AG04450 (cell line): ENCODE results near the gene SLC16A12. TPM values are rescaled to one million over a fixed set of nuclear protein-coding genes. Genes with fewer than 3 reads are reported as not detected.
A peak's percentile ranks its signal among the peaks of the same experiment; 100 is the strongest.

ENCODE experiments used
- CTCF ChIA-PET: fragments of 300-600, 350-600 bp; formaldehyde crosslinking; extraction: SDS; loops from one replicate; lab custom pipeline; 2022; ENCODE audit warnings: antibody characterized with exemption, inconsistent platforms; lab: Charles Lee
- POLR2A ChIA-PET: fragments of 350-600 bp; formaldehyde crosslinking; extraction: SDS; loops from one replicate; lab custom pipeline; 2021; ENCODE audit warnings: antibody characterized with exemption, inconsistent platforms; lab: Yijun Ruan, JAX
- DNase-seq: peaks from one replicate; pipeline ENCODE4 v3.0.0-alpha.2; 2011; ENCODE audit warnings: low read depth, low spot score
- H3K27ac ChIP-seq: one replicate; pipeline ENCODE4 v1.5.1; 2012; ENCODE audit warnings: low read depth, low read length, control low read depth
- H3K27me3 ChIP-seq: one replicate; pipeline ENCODE4 v1.6.0; 2012; ENCODE audit warnings: low read length; ENCODE audit not compliant: control insufficient read depth, insufficient read depth
- H3K4me3 ChIP-seq: 2 replicates; pipeline ENCODE4 v1.5.1; 2011; ENCODE audit warnings: mild to moderate bottlenecking, low read depth, low read length, control low read depth
- H3K9me3 ChIP-seq: 2 replicates; pipeline ENCODE4 v1.5.1; 2012; ENCODE audit warnings: low read length; ENCODE audit not compliant: control insufficient read depth, insufficient read depth
- polyA plus RNA-seq: library from polyadenylated mRNA; depleted of rRNA; stranded (reverse); fragments of >200 nt; gene quantifications from 2 replicates; pipeline ENCODE4 v1.2.3, GENCODE V29; 2011
- TF ChIP-seq, protein P1 (sequence below): IDR thresholded peaks from 2 replicates; pipeline ENCODE4 v1.5.1; 2011; ENCODE audit warnings: low read depth, low read length, control low read depth, inconsistent platforms

Gene SLC16A12
- polyA plus RNA-seq, 1 experiment: 1.5 TPM

- Histone ChIP-seq H3K4me3 (no peak overlapping the region), H3K27me3 (no peaks in the 10 kb centered on the region), H3K9me3 (no peaks in the 10 kb centered on the region), H3K27ac (no peak overlapping the region)
- DNase-seq: no peak
- POLR2A ChIA-PET: interaction anchor here (0.6 kb wide), 1 partner anchor 8 kb away, joined by 3 read pairs; no protein-coding TSS in a partner anchor
- TF ChIP-seq, protein P1, sequence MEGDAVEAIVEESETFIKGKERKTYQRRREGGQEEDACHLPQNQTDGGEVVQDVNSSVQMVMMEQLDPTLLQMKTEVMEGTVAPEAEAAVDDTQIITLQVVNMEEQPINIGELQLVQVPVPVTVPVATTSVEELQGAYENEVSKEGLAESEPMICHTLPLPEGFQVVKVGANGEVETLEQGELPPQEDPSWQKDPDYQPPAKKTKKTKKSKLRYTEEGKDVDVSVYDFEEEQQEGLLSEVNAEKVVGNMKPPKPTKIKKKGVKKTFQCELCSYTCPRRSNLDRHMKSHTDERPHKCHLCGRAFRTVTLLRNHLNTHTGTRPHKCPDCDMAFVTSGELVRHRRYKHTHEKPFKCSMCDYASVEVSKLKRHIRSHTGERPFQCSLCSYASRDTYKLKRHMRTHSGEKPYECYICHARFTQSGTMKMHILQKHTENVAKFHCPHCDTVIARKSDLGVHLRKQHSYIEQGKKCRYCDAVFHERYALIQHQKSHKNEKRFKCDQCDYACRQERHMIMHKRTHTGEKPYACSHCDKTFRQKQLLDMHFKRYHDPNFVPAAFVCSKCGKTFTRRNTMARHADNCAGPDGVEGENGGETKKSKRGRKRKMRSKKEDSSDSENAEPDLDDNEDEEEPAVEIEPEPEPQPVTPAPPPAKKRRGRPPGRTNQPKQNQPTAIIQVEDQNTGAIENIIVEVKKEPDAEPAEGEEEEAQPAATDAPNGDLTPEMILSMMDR: no peak
- CTCF ChIA-PET: no interaction called here
Observed at GRCh38 chr10:89520706-89521105, 14.7 kb downstream of the SLC16A12 start.

GRCh38 chr10:89518876-89519842 is 16.2 kb downstream of the SLC16A12 start:
- CTCF ChIA-PET: no interaction called here
- Histone ChIP-seq H3K27ac (no peak overlapping the region), H3K9me3 (no peaks in the 10 kb centered on the region), H3K4me3 (no peak overlapping the region), H3K27me3 (no peaks in the 10 kb centered on the region)
- POLR2A ChIA-PET: no interaction called here
- TF ChIP-seq, protein P1: no peak
- no peak for DNase-seq

DNA sequence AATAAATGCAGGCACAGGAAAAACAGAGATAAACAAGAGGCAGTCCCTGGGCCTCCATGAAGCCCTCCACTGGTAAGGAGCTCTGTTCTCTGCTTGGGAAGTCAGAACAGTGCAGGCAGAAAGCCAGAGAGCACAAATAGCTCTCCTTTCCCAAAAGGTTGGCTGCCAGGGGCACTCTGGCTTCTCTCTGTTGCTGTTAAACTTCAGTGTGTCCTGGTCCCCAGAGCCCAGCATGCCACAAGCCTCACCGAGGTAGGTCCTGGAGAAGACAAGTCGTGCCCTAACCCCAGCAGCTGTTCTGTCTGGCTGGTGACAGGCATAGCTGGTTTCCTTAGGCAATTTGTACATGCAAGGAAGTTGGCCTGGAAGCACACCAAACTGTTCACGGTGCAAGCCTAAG is 17.3 kb downstream of the SLC16A12 start:
- H3K9me3 ChIP-seq: no peaks in the 10 kb centered on the region
- POLR2A ChIA-PET: interaction anchor here (1.0 kb wide), 1 partner anchor 12 kb away, joined by 4 read pairs; no protein-coding TSS in a partner anchor
- H3K27ac ChIP-seq: peak overlapping the region; percentile 49
- no peak overlapping the region for H3K4me3 ChIP-seq
- DNase-seq: no peak
- TF ChIP-seq, protein P1: no peak
- CTCF ChIA-PET: no interaction called here
- H3K27me3 ChIP-seq: no peaks in the 10 kb centered on the region

DNA sequence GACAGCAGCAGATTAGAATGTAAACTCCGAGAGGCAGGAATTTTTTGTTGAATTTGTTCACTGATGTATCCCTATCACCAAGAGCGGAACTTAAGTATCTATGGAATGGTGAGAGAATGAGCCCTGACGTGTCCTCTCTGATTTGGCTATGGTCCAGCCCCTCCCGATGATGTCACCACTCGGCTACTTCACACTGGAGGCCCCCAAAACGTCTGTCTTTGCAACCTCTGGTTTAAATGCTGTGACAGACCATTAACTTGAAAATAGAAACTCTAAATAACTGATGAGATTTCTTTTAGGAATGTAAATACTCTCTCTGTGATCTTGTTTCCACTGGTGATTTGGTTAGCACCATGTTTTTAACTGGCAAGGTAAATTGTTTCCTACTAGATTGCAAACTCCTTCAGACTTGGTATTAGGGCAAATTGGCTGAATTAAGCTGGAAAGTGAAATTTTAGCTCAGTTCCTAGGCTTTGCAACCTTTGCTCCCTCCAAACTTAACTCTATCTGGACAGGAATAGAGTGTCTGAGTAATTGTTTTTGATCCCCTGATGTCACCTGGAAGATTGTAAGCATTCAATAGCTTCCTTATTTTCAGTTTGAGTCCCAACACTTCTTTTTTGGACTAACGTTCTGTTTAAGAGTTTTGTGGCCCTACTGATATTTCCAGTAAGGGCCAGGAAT is 19.1 kb downstream of the SLC16A12 start:
- peak overlapping the region; percentile 96 for H3K27ac ChIP-seq
- DNase-seq: peak; percentile 92
- no peaks in the 10 kb centered on the region for H3K9me3 ChIP-seq
- ChIA-PET CTCF (interaction anchor here (0.6 to 2.1 kb wide), 4 partner anchors 25 to 50 kb away, joined by 3 to 8 read pairs (median 4); no protein-coding TSS in a partner anchor), POLR2A (interaction anchor here (0.7 to 1.5 kb wide), 2 partner anchors 14 to 38 kb away, joined by 3 to 4 read pairs; no protein-coding TSS in a partner anchor)
- peak overlapping the region; percentile 37 for H3K4me3 ChIP-seq
- TF ChIP-seq, protein P1: no peak
- no peaks in the 10 kb centered on the region for H3K27me3 ChIP-seq
